ENCODE measurements around the gene BID. TPM values are rescaled to one million over a fixed set of nuclear protein-coding genes. Genes with fewer than 3 reads are reported as not detected.

Gene BID
- total RNA-seq, 1 donor from 2014 or later: 36.4 TPM

GRCh38 chr22:17695986-17696385 is 78.3 kb downstream of the BID start:
- H3K4me1 Mint-ChIP-seq (ENCODE audit: unreplicated experiment): no peaks in the 10 kb centered on the region
- TF ChIP-seq CTCF (conservative IDR thresholded peaks at IDR 0.05): no peak
- H3K27ac Mint-ChIP-seq: no peak overlapping the region
- peaks cover 4% of the 10 kb centered on the region for H3K36me3 Mint-ChIP-seq
- no peaks in the 10 kb centered on the region for H3K27me3 Mint-ChIP-seq
- DNase-seq (ENCODE audit: extremely low spot score, unreplicated experiment): no peak
- H3K4me3 Mint-ChIP-seq: no peak overlapping the region
- no peaks in the 10 kb centered on the region for H3K9me3 Mint-ChIP-seq

GRCh38 chr22:17694752-17695151 is 79.5 kb downstream of the BID start:
- H3K4me1 Mint-ChIP-seq (ENCODE audit: unreplicated experiment): no peaks in the 10 kb centered on the region
- no peaks in the 10 kb centered on the region for H3K27me3 Mint-ChIP-seq
- TF ChIP-seq CTCF (conservative IDR thresholded peaks at IDR 0.05): no peak
- H3K36me3 Mint-ChIP-seq: peaks cover 4% of the 10 kb centered on the region
- no peak for DNase-seq (ENCODE audit: extremely low spot score, unreplicated experiment)
- H3K9me3 Mint-ChIP-seq: no peaks in the 10 kb centered on the region
- no peak overlapping the region for H3K27ac Mint-ChIP-seq
- H3K4me3 Mint-ChIP-seq: no peak overlapping the region

- no peak overlapping the region for H3K4me3 Mint-ChIP-seq
- no peak overlapping the region for H3K27ac Mint-ChIP-seq
- no peaks in the 10 kb centered on the region for H3K9me3 Mint-ChIP-seq
- DNase-seq (ENCODE audit: extremely low spot score, unreplicated experiment): no peak
- TF ChIP-seq CTCF (conservative IDR thresholded peaks at IDR 0.05): no peak
- H3K36me3 Mint-ChIP-seq: peaks cover 4% of the 10 kb centered on the region
- no peaks in the 10 kb centered on the region for H3K4me1 Mint-ChIP-seq (ENCODE audit: unreplicated experiment)
- H3K27me3 Mint-ChIP-seq: no peaks in the 10 kb centered on the region
These were observed 80.1 kb downstream of the BID start for GRCh38 chr22:17694193-17694592.

GRCh38 chr22:17692841-17693240 is 81.4 kb downstream of the BID start:
- H3K9me3 Mint-ChIP-seq: no peaks in the 10 kb centered on the region

GRCh38 chr22:17684245-17684644 is 90.0 kb downstream of the BID start:
- Mint-ChIP-seq H3K4me1 (ENCODE audit: unreplicated experiment) (no peaks in the 10 kb centered on the region), H3K9me3 (no peaks in the 10 kb centered on the region), H3K4me3 (no peak overlapping the region), H3K27ac (no peak overlapping the region), H3K27me3 (no peaks in the 10 kb centered on the region), H3K36me3 (peaks cover 6% of the 10 kb centered on the region)
- no peak for TF ChIP-seq CTCF (conservative IDR thresholded peaks at IDR 0.05)
- DNase-seq (ENCODE audit: extremely low spot score, unreplicated experiment): no peak

More at GRCh38 chr22:17692841-17693240, 81.4 kb downstream of the BID start:
- Mint-ChIP-seq H3K27me3 (no peaks in the 10 kb centered on the region), H3K4me1 (ENCODE audit: unreplicated experiment) (no peaks in the 10 kb centered on the region), H3K4me3 (no peak overlapping the region), H3K36me3 (peaks cover 4% of the 10 kb centered on the region), H3K27ac (no peak overlapping the region)
- no peak for DNase-seq (ENCODE audit: extremely low spot score, unreplicated experiment)
- TF ChIP-seq CTCF (conservative IDR thresholded peaks at IDR 0.05): no peak

Small RNA genes lying within 50 kb of the gene (microRNA-seq; reads per million reads assigned to microRNA genes)
- not detected for gene MIR3198-1

Other genes with a start within 250 kb of the BID start
- gene SLC25A18, start 211.0 kb downstream of the BID start, total RNA-seq (ENCODE audit: low replicate concordance): 0.43 and 1.4 TPM in 2 replicates
- 64.2 and 77.3 TPM in 2 replicates for gene ATP6V1E1, start 145.7 kb downstream of the BID start, total RNA-seq (ENCODE audit: low replicate concordance)
- gene BCL2L13, start 135.7 kb downstream of the BID start, total RNA-seq (ENCODE audit: low replicate concordance): 32.5 and 42.8 TPM in 2 replicates

Measured in type B pancreatic cell (in vitro differentiated cells).